Measurements from ENCODE around the gene SPOCK1. TPM values are rescaled to one million over a fixed set of nuclear protein-coding genes. Genes with fewer than 3 reads are reported as not detected.

The SPOCK1 gene
- total RNA-seq, 1 donor from 2014 or later = 43.4 TPM

DNA sequence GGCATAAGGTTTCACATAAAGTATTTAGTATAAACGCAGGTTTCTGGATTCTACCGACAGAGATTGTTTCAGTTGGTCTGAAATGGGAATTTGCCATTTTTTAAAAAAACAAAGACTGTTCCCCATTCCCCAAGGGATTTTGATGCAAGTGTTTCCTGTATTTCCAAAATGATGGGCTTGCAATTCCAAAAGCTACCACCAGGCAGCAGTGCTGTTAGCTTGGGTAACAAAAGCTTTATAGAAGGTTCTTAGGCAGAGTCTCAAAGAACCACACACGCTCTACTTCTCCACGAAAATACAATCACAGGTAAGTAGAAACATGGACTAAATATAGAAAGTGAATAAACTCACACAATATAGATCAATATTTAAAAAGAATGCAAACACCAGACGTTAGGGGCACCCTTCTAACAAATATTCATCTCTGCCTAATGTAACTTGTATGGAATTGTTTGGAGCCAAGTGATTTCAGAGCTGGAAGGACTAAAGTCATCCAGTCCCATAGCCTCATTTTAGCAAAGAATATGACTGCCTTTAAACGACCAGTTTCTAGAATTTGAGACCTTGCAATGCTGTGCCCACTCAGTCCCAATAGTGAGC, 154.3 kb downstream of the SPOCK1 start:
- DNase-seq (ENCODE audit: low spot score) = peak; percentile 3

GRCh38 chr5:137344021-137344420, 155.1 kb downstream of the SPOCK1 start:
- intact Hi-C loops (cut with DNase I) = loop anchor here (5.0 kb wide), 1 partner anchor 153 kb away; the partner anchor contains the start of gene SPOCK1
- peak; percentile 19 for DNase-seq (ENCODE audit: low spot score)

More for the DNA sequence above, 154.3 kb downstream of the SPOCK1 start:
- intact Hi-C loops (cut with DNase I) = loop anchor here (5.0 kb wide), 1 partner anchor 152 kb away; the partner anchor contains the start of gene SPOCK1

GRCh38 chr5:137342764-137343163, 156.4 kb downstream of the SPOCK1 start:
- intact Hi-C loops (cut with DNase I) = loop anchor here (5.0 kb wide), 1 partner anchor 155 kb away; the partner anchor contains the start of gene SPOCK1
- peak; percentile 46 for DNase-seq (ENCODE audit: low spot score)

- peak; percentile 26 for DNase-seq (ENCODE audit: low spot score)
- intact Hi-C loops (cut with DNase I) = loop anchor here (5.0 kb wide), 1 partner anchor 155 kb away; the partner anchor contains the start of gene SPOCK1
Measured at GRCh38 chr5:137341831-137342230, 157.3 kb downstream of the SPOCK1 start.

DNA sequence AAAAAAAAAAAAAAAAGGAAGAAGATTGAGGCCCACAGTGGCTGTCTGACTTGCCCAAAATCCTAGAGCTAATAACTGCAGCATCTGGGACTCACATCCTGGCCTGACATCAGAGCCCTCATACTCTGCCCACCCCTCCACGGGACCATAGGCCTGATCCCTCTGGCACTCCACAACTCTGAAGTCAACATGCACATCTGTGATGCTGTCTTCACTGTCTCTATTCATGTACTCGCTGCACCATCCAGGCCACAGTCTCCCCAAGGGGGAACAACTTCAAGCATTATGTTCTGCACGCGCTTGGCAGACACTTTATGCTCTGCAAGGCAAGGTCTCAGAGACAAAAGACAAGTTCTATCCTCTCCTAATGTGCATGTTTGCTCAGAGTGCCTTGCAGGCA, 158.2 kb downstream of the SPOCK1 start:
- peak; percentile 22 for DNase-seq (ENCODE audit: low spot score)
- intact Hi-C loops (cut with DNase I) = loop anchor here (5.0 kb wide), 1 partner anchor 156 kb away; the partner anchor contains the start of gene SPOCK1

- intact Hi-C loops (cut with DNase I) = no loop called here
- DNase-seq (ENCODE audit: low spot score) = peak; percentile 22
Measured at GRCh38 chr5:137336565-137337120, 162.5 kb downstream of the SPOCK1 start.

- peak; percentile 20 for DNase-seq (ENCODE audit: low spot score)
- intact Hi-C loops (cut with DNase I) = no loop called here
Measured at GRCh38 chr5:137336161-137336560, 163.0 kb downstream of the SPOCK1 start.

GRCh38 chr5:137335493-137335892, 163.6 kb downstream of the SPOCK1 start:
- peak; percentile 22 for DNase-seq (ENCODE audit: low spot score)
- intact Hi-C loops (cut with DNase I) = no loop called here

DNA sequence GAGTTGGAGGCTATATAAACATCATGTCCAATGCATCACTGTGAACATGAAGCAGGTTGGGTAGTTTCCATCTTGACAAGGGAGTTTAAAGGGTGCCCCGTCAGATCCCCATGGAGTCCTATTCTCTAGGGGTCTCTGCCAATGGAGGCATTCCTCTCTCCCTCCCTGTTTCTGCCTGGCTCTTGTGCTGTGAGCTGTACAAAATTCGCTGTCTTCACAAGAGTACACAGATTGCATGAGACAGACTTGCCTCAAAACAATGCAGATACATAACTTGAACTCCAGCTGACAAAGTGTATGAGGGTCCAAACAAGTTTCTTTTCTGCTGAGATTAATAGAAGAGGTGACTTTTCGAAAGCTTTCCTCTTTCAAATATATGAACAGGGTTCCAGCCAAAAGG, 165.2 kb downstream of the SPOCK1 start:
- intact Hi-C loops (cut with DNase I) = no loop called here
- DNase-seq (ENCODE audit: low spot score) = peak; percentile 14

- intact Hi-C loops (cut with DNase I) = no loop called here
- no peak for DNase-seq (ENCODE audit: low spot score)
Measured at GRCh38 chr5:137333475-137333874, 165.7 kb downstream of the SPOCK1 start.

GRCh38 chr5:137332296-137332695, 166.8 kb downstream of the SPOCK1 start:
- intact Hi-C loops (cut with DNase I) = no loop called here
- peak; percentile 71 for DNase-seq (ENCODE audit: low spot score)

GRCh38 chr5:137329586-137330296, 169.4 kb downstream of the SPOCK1 start:
- intact Hi-C loops (cut with DNase I) = loop anchor here (10.0 kb wide), 1 partner anchor 275 kb away; no protein-coding TSS in a partner anchor
- DNase-seq (ENCODE audit: low spot score) = peak; percentile 19

DNA sequence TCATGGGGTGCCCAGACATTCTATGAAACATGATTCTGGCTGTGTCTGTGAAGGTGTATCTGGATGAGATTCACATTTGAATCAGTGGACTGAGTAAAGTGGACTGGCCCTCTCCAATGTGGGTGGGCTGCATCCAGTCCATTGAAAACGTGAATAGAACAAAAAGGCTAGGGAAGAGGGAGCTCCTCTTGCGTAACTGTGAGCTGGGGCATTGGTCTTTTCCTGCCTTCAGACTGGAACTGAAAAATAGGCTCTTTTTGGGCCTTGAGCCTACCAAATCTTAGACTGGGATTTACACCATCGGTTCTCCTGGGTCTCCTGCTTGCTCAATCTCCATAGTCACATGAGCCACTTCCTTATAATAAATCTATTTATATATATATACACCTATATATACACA, 170.1 kb downstream of the SPOCK1 start:
- intact Hi-C loops (cut with DNase I) = loop anchor here (10.0 kb wide), 1 partner anchor 276 kb away; no protein-coding TSS in a partner anchor
- peak; percentile 29 for DNase-seq (ENCODE audit: low spot score)

DNA sequence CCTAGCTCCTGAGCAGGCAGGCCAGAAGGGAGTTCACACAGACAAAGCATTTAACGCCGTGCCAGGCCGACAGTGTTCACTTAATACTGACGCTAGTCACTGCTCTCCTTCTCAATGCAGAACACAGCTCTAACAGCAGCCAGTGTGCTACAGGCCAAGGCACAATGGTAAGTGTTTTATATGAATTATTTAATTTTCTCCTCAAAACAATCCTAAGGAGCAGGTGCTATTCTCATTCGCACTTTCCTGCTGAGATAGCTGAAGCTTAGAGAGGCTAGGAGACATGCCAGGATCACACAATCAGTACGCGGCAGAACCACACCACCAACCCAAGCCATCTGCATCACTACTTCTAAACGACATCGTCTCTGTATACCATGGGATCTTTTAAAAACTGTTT, 170.7 kb downstream of the SPOCK1 start:
- peak; percentile 67 for DNase-seq (ENCODE audit: low spot score)
- intact Hi-C loops (cut with DNase I) = loop anchor here (10.0 kb wide), 1 partner anchor 276 kb away; no protein-coding TSS in a partner anchor

DNA sequence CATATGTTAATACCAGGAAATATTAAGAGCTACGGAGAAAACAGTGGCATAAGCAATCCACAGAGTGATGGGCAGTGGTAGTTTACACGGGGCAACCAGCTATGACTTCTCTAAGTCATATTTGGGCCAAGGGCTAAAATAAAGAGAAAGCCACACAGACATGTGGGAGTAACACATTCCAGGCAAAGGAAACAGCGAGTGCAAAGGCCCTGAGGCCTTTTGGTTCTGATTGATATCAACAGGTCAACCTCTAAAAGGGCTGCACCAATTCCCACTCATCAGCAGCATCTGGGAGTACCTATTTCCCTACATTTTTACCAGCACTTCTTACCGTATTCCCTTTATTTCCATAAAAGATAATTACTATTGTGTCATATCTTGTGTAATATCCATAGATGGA, 173.4 kb downstream of the SPOCK1 start:
- intact Hi-C loops (cut with DNase I) = loop anchor here (10.0 kb wide), 1 partner anchor 279 kb away; no protein-coding TSS in a partner anchor

DNA sequence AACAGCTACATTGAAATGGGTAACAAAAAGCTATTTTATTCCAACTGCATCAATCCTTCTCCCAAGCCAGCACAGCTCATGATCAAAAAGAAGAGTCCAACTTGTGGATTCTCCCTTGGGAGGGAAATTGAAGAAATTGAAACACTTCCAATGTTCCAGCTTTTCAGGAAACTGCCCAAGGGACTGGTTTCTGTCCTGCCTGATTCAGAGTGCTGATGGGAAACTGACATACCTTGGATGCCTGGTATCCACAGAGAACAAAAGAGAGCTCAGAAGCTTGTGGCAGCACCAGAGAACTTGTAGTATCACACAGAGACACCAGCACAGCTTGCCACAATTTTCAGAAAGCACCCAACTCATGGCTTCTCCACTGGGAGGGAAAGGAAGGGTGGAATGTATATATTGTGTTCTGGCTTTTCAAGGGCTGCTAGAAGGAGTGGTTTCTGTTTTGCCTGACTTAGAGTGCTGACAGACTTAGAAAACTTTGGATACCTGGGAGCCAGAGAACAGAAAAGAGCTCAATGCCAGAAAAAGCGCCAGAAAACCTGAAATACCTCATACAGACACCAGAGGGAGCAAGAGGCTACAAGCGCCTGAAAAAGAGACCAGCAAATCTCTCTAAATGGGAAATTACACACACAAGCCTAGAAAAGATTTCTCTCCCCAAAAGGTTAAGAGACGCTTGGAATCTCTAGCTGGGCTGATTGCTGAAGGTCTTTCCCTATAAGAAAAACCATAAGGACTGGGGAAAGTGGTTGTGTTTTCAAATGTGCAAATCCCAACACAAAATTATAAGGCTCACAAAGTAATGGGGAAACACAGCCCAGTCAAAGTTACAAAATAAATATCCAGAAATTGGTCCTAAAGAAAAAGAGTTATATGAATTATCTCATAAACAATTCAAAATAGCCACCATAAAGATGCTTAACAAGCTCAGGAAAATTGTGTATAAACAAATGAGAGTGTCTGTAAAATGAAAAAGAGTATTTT, 178.8 kb downstream of the SPOCK1 start:
- DNase-seq (ENCODE audit: low spot score) = no peak
- intact Hi-C loops (cut with DNase I) = loop anchor here (1.0 to 10.0 kb wide), 2 partner anchors 179 to 284 kb away; partner anchors contain the start of gene SPOCK1

More for the DNA sequence above, 173.4 kb downstream of the SPOCK1 start:
- DNase-seq (ENCODE audit: low spot score) = peak; percentile 6

- intact Hi-C loops (cut with DNase I) = loop anchor here (10.0 kb wide), 1 partner anchor 513 kb away; no protein-coding TSS in a partner anchor
- no peak for DNase-seq (ENCODE audit: low spot score)
Measured at GRCh38 chr5:137318027-137318426, 181.1 kb downstream of the SPOCK1 start.

- intact Hi-C loops (cut with DNase I) = loop anchor here (10.0 kb wide), 1 partner anchor 512 kb away; no protein-coding TSS in a partner anchor
Measured at GRCh38 chr5:137316346-137316736, 182.8 kb downstream of the SPOCK1 start.

More at GRCh38 chr5:137316346-137316736, 182.8 kb downstream of the SPOCK1 start:
- no peak for DNase-seq (ENCODE audit: low spot score)
